WI38 (cell line): Measurements from ENCODE around the gene SHC3.

Source experiments
- H3K4me3 ChIP-seq: 2 replicates; pipeline ENCODE4 v1.5.1; 2011; ENCODE audit warnings: low read depth, mild to moderate bottlenecking, control low read depth, low read length
- TF ChIP-seq, protein P1 (sequence below): IDR thresholded peaks from 2 replicates; pipeline ENCODE4 v1.5.1; 2012; ENCODE audit warnings: low read depth, mild to moderate bottlenecking, control low read depth, low read length

Gene SHC3

DNA sequence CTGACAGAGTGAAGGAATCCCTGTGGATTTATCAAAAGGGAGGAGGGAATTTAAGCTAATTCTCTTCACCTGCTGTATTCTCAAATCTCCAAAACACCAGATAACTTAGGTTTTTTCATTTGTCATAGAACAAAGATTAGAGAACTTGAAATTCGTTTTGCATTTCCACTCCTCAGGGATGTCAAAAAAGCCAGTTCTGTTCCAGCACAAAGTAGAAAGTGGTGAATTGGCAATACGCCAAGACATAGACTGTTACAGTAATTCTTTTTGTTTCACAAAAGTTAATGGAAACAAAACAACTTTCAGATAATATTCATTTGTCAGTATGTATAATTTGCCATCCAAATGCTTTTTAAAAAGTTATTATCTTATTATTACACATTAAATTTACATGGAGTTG, 172.4 kb downstream of the SHC3 start:
- TF ChIP-seq, protein P1, sequence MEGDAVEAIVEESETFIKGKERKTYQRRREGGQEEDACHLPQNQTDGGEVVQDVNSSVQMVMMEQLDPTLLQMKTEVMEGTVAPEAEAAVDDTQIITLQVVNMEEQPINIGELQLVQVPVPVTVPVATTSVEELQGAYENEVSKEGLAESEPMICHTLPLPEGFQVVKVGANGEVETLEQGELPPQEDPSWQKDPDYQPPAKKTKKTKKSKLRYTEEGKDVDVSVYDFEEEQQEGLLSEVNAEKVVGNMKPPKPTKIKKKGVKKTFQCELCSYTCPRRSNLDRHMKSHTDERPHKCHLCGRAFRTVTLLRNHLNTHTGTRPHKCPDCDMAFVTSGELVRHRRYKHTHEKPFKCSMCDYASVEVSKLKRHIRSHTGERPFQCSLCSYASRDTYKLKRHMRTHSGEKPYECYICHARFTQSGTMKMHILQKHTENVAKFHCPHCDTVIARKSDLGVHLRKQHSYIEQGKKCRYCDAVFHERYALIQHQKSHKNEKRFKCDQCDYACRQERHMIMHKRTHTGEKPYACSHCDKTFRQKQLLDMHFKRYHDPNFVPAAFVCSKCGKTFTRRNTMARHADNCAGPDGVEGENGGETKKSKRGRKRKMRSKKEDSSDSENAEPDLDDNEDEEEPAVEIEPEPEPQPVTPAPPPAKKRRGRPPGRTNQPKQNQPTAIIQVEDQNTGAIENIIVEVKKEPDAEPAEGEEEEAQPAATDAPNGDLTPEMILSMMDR: no peak
- no peak overlapping the region for H3K4me3 ChIP-seq

- H3K4me3 ChIP-seq: no peak overlapping the region
These were observed 173.3 kb downstream of the SHC3 start for GRCh38 chr9:89005323-89005722.

DNA sequence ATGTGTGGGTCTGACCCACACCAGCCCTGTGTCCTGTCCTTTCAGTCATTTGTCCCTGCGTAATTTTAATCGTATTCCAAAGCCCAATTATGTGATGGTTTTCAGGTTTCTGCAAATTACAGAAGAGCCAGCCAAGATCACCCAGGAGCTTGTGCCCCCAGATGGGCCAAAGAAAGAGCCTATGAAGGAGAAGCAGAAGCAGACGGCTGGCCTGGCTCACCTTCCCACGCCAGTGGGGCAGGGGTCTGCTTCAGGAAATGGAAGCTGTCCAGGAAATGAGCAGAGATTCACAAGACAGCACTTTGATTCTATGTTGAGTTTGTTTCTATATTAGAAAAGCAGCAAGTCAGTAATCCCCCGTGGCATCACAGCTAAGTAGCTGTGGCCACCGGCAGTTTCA, 175.6 kb downstream of the SHC3 start:
- H3K4me3 ChIP-seq: no peak overlapping the region
- TF ChIP-seq, protein P1: no peak

More at GRCh38 chr9:89005323-89005722, 173.3 kb downstream of the SHC3 start:
- TF ChIP-seq, protein P1: no peak

DNA sequence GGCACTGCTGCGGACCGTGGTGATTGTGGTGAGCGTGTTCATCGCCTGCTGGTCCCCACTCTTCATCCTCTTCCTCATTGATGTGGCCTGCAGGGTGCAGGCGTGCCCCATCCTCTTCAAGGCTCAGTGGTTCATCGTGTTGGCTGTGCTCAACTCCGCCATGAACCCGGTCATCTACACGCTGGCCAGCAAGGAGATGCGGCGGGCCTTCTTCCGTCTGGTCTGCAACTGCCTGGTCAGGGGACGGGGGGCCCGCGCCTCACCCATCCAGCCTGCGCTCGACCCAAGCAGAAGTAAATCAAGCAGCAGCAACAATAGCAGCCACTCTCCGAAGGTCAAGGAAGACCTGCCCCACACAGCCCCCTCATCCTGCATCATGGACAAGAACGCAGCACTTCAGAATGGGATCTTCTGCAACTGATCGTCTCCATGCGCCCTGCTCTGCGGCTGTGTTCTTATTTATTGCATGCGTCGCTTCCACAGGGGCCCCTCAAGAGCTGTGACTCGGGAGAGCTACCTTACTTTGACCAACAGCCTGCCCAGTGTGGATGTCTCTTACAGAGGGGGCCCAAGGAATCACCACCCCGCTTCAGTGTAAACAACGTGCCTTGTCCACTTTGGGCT, 176.6 kb downstream of the SHC3 start:
- TF ChIP-seq, protein P1: no peak
- H3K4me3 ChIP-seq: no peak overlapping the region

GRCh38 chr9:89000973-89001916, 177.4 kb downstream of the SHC3 start:
- H3K4me3 ChIP-seq: no peak overlapping the region
- TF ChIP-seq, protein P1: peak; percentile 61

DNA sequence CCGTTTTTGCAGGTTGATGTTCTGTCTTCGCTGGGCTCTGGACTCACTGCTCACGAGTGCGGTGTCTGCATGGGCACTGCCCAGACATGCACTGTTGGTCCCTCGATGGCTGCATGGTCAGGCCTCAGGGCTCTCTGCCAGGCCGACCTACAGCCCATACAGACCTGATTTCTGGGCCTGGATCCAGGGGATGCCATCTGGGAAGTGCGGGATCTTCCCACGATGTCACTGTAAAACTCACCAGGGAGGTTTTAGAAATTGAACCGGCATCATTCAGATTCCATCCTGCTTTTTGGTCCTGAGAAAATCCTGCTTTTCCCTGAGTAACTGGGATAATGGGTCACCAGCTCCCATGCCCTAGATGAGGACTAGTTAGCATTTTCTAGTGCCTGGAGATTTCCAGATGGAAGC, 178.2 kb downstream of the SHC3 start:
- H3K4me3 ChIP-seq: no peak overlapping the region
- TF ChIP-seq, protein P1: no peak

DNA sequence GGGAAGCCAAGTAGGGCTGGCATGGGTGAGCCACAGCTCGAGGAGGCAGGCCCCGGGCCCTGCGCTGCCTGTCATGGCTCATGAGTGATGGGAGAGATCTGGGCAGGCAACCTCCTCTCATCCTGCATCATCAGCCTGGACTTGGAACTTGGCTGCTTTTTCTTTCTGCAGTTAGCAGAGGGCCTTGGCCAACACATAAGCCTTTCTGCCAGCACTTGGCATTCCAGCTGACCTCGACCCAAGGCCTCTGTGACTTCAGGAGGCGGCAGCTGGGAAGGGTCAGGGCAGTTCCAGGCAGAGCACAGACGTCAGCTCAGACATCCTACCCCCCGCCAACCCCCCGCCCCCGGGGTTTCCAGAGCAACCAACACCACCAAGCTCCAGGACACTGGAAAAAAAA, 179.7 kb downstream of the SHC3 start:
- no peak overlapping the region for H3K4me3 ChIP-seq
- TF ChIP-seq, protein P1: no peak
